GM21529 (cell line): ENCODE data around the gene GNL1.

ENCODE experiments used
- ATAC-seq: cut with Tn5 transposase; IDR thresholded peaks from one replicate; pipeline ENCODE4 v1.9.1; 2021; ENCODE audit not compliant: unreplicated experiment

The GNL1 gene

GRCh38 chr6:30556066-30556905 is at the start of gene GNL1:
GNL1 (minus strand) TSS chr6:30556489; CDS start chr6:30556203, 286 bp downstream.
- peak; percentile 74 for ATAC-seq

GRCh38 chr6:30603961-30604360 is 47.7 kb upstream of the GNL1 start:
- no peak for ATAC-seq

- ATAC-seq = no peak
Measured at GRCh38 chr6:30601815-30602641, 45.7 kb upstream of the GNL1 start.

- ATAC-seq = no peak
Measured at GRCh38 chr6:30601436-30601814, 45.1 kb upstream of the GNL1 start.

GRCh38 chr6:30600451-30600961 is 44.2 kb upstream of the GNL1 start:
- no peak for ATAC-seq

- ATAC-seq = no peak
Measured at GRCh38 chr6:30599625-30600324, 43.5 kb upstream of the GNL1 start.

- ATAC-seq = no peak
Measured at GRCh38 chr6:30598912-30599624, 42.8 kb upstream of the GNL1 start.

- peak; percentile 79 for ATAC-seq
Measured at GRCh38 chr6:30597315-30598144, 41.2 kb upstream of the GNL1 start.

- no peak for ATAC-seq
Measured at GRCh38 chr6:30592287-30592686, 36.0 kb upstream of the GNL1 start.

GRCh38 chr6:30591008-30591407 is 34.7 kb upstream of the GNL1 start:
- no peak for ATAC-seq

GRCh38 chr6:30590509-30590908 is 34.2 kb upstream of the GNL1 start:
- no peak for ATAC-seq

- no peak for ATAC-seq
Measured at GRCh38 chr6:30589754-30590358, 33.6 kb upstream of the GNL1 start.

GRCh38 chr6:30583921-30584320 is 27.6 kb upstream of the GNL1 start:
- no peak for ATAC-seq

- ATAC-seq = no peak
Measured at GRCh38 chr6:30578051-30578450, 21.8 kb upstream of the GNL1 start.

- no peak for ATAC-seq
Measured at GRCh38 chr6:30573113-30573512, 16.8 kb upstream of the GNL1 start.

- ATAC-seq = no peak
Measured at GRCh38 chr6:30572148-30572547, 15.9 kb upstream of the GNL1 start.

GRCh38 chr6:30571762-30572082 is 15.4 kb upstream of the GNL1 start:
- no peak for ATAC-seq

GRCh38 chr6:30571075-30571761 is 14.9 kb upstream of the GNL1 start, which contains the start of gene ABCF1:
ABCF1 (plus strand) TSS chr6:30571442; CDS start chr6:30571488, 46 bp downstream.
- ATAC-seq = peak; percentile 81

- ATAC-seq = peak; percentile 19
Measured at GRCh38 chr6:30570740-30571074, 14.4 kb upstream of the GNL1 start.
